B cell (primary cell): Measurements from ENCODE around the gene ARFGAP2. TPM values are rescaled to one million over a fixed set of nuclear protein-coding genes. Genes with fewer than 3 reads are reported as not detected.
"Not testable (repeated sequence)": the region's sequence is repeated elsewhere in the genome, so short reads cannot be mapped to it uniquely, and the experiment has no call there.

Experiments
- ATAC-seq: fragments of 200-7000 bp; cut with Tn5 transposase; one replicate; pipeline ENCODE4 v1.10.0; 2021; ENCODE audit warnings: low read depth, mild to moderate bottlenecking, moderate number of reproducible peaks, moderate library complexity
- CTCF ChIA-PET: fragments of 350-600 bp; sonication (Branson Sonifier 250); formaldehyde crosslinking; loops from one replicate; lab custom pipeline; 2021; ENCODE audit warnings: antibody characterized with exemption, inconsistent platforms; lab: Charles Lee
- POLR2A ChIA-PET: fragments of 350-600 bp; sonication (Branson Sonifier 250); formaldehyde crosslinking; loops from one replicate; lab custom pipeline; 2021; ENCODE audit warnings: antibody characterized with exemption; lab: Charles Lee
- DNase-seq: peaks from one replicate; pipeline ENCODE4 v3.0.0; 2013
- H2AFZ ChIP-seq: 2 replicates; pipeline ENCODE4 v1.6.1; 2012; ENCODE audit warnings: mild to moderate bottlenecking, low read depth, low read length; ENCODE audit not compliant: insufficient read depth, poor library complexity, severe bottlenecking
- H3K27ac ChIP-seq, 2 donors: 1 replicate in 1 of 2; 2 replicates in 1 of 2; pipeline ENCODE4 v1.5.1; 2012 to 2013; ENCODE audit warnings: low read length in 2 of 2, mild to moderate bottlenecking in 2 of 2, moderate library complexity in 1 of 2
- H3K27me3 ChIP-seq, 4 experiments: fragments of 200-600 bp in 1 of 4; sonication (generic) in 1 of 4; replicated peaks in 1 of 4; 1 replicate in 2 of 4; 2 replicates in 2 of 4; pipeline versions ENCODE4 v1.6.1 to v1.7.0; 2013 to 2016; ENCODE audit warnings: low read length in 3 of 4, mild to moderate bottlenecking in 2 of 4, mixed read lengths in 1 of 4, moderate library complexity in 1 of 4; ENCODE audit not compliant: insufficient read depth in 4 of 4, control insufficient read depth in 3 of 4; ENCODE audit errors: control extremely low read depth in 1 of 4
- H3K36me3 ChIP-seq, 2 experiments: replicated peaks in 1 of 2; 1 replicate in 1 of 2; 2 replicates in 1 of 2; pipeline versions ENCODE4 v1.6.1 to v1.7.1; 2013; ENCODE audit warnings: low read length in 1 of 2; ENCODE audit not compliant: insufficient read depth in 2 of 2, control insufficient read depth in 1 of 2; ENCODE audit errors: control extremely low read depth in 1 of 2, extremely low read depth in 1 of 2
- H3K4me1 ChIP-seq, 2 donors: fragments of 200-600 bp in 1 of 2; sonication (generic) in 1 of 2; 1 replicate in 1 of 2; 2 replicates in 1 of 2; pipeline versions ENCODE4 v1.5.1 to v1.6.1; 2013 to 2017; ENCODE audit warnings: low read length in 2 of 2; ENCODE audit not compliant: control insufficient read depth in 2 of 2, insufficient read depth in 2 of 2
- H3K4me2 ChIP-seq: replicated peaks from 2 replicates; pipeline ENCODE3; 2012; ENCODE audit warnings: mild to moderate bottlenecking, low read depth, low read length; ENCODE audit not compliant: poor library complexity, severe bottlenecking
- H3K4me3 ChIP-seq, 5 experiments: fragments of 200-600 bp in 1 of 5; sonication (generic) in 1 of 5; 1 replicate in 3 of 5; 2 replicates in 2 of 5; pipeline versions ENCODE4 v1.5.1 to v1.7.0; 2011 to 2016; ENCODE audit warnings: low read length in 4 of 5, mild to moderate bottlenecking in 4 of 5, low read depth in 2 of 5, control low read depth in 1 of 5, moderate library complexity in 1 of 5; ENCODE audit not compliant: insufficient read depth in 1 of 5; ENCODE audit errors: control extremely low read depth in 1 of 5, extremely low read depth in 1 of 5
- H3K79me2 ChIP-seq: fragments of 200-600 bp; sonication (generic); one replicate; pipeline ENCODE4 v1.6.0; 2016; ENCODE audit warnings: low read length; ENCODE audit not compliant: control insufficient read depth, insufficient read depth
- H3K9ac ChIP-seq: fragments of 200-600 bp; sonication (generic); 2 replicates; pipeline ENCODE4 v1.6.1; 2017; ENCODE audit warnings: mild to moderate bottlenecking, low read length, moderate library complexity
- H3K9me3 ChIP-seq, 3 donors: one replicate each; pipeline versions ENCODE4 v1.6.1 to v1.7.1; 2013; ENCODE audit warnings: low read length in 2 of 3; ENCODE audit not compliant: control insufficient read depth in 2 of 3, insufficient read depth in 1 of 3; ENCODE audit errors: control extremely low read depth in 1 of 3
- H4K20me1 ChIP-seq: 2 replicates; pipeline ENCODE4 v1.6.0; 2012; ENCODE audit warnings: mild to moderate bottlenecking, low read length; ENCODE audit not compliant: insufficient read depth, control insufficient read depth, poor library complexity, severe bottlenecking
- H3K27ac Mint-ChIP-seq: one replicate; pipeline ENCODE4 v1.8.0; 2021; ENCODE audit warnings: mixed read lengths
- H3K27me3 Mint-ChIP-seq: one replicate; pipeline ENCODE4 v1.8.0; 2021; ENCODE audit warnings: mixed read lengths
- H3K4me1 Mint-ChIP-seq: one replicate; pipeline ENCODE4 v1.8.0; 2021; ENCODE audit warnings: mixed read lengths
- H3K4me3 Mint-ChIP-seq: one replicate; pipeline ENCODE4 v1.8.0; 2021; ENCODE audit warnings: mixed read lengths
- H3K9me3 Mint-ChIP-seq: one replicate; pipeline ENCODE4 v1.8.0; 2022; ENCODE audit warnings: mixed read lengths; ENCODE audit not compliant: insufficient read depth
- CTCF ChIP-seq: fragments of 200-600 bp; IDR thresholded peaks from one replicate; pipeline ENCODE4 v1.8.0; 2022; ENCODE audit warnings: antibody characterized with exemption, mild to moderate bottlenecking
- EZH2 ChIP-seq: IDR thresholded peaks from 2 replicates; pipeline ENCODE4 v1.6.1; 2012; ENCODE audit warnings: borderline replicate concordance, low read depth, mild to moderate bottlenecking, moderate library complexity, low read length; ENCODE audit not compliant: insufficient read depth, poor library complexity, severe bottlenecking
- WGBS: methylation state at CpG from one replicate; pipeline ENCODE4 v1.1.5; 2013; ENCODE audit warnings: missing lambda C conversion rate; ENCODE audit not compliant: insufficient coverage; 5-methylcytosine and 5-hydroxymethylcytosine counted together
- intact Hi-C: fragments of 100-400 bp; cut with micrococcal nuclease; formaldehyde crosslinking; loops from one replicate; pipeline ENCODE4 v1.10.0; 2022
- polyA plus RNA-seq: library from polyadenylated mRNA; depleted of rRNA; stranded (reverse); fragments of >200 nt; gene quantifications from 2 replicates; pipeline ENCODE4 v1.2.3, GENCODE V29; 2012
- total RNA-seq, 2 donors: library from RNA; stranded (reverse); fragments of 120-200 nt in 1 of 2; gene quantifications; 1 replicate in 1 of 2; 2 replicates in 1 of 2; pipeline versions ENCODE4 v1.2.3 to v1.2.4, GENCODE V29; 2013 to 2022

The ARFGAP2 gene
- total and polyA plus RNA-seq, 2 donors (not counting 1 experiment from before 2014, with no cell fraction given), result 141 to 200 TPM

- Histone ChIP-seq H3K27me3 (no peaks in the 10 kb centered on the region), H3K9me3 (no peaks in the 10 kb centered on the region), H3K27ac (no peak overlapping the region), H3K36me3 (no peaks in the 10 kb centered on the region), H4K20me1 (no peaks in the 10 kb centered on the region), H3K79me2 (no peaks in the 10 kb centered on the region), H3K4me1 (no peaks in the 10 kb centered on the region), H3K4me3 (no peak overlapping the region), H3K4me2 (no peak overlapping the region), H3K9ac (no peak overlapping the region), H2AFZ (no peak overlapping the region)
- Mint-ChIP-seq H3K27me3 (no peaks in the 10 kb centered on the region), H3K27ac (no peak overlapping the region), H3K9me3 (no peaks in the 10 kb centered on the region), H3K4me3 (no peak overlapping the region), H3K4me1 (no peaks in the 10 kb centered on the region)
- ChIA-PET POLR2A (interaction anchor here (0.6 kb wide), 1 partner anchor 21 kb away, joined by 4 read pairs; no protein-coding TSS in a partner anchor), CTCF (no interaction called here)
- intact Hi-C loops, result no loop called here
- 90% methylated on average over 5 of the region's 6 CpGs for WGBS
- ATAC-seq (no peak), DNase-seq (no peak)
- TF ChIP-seq CTCF, result no peak
- no peak for TF ChIP-seq EZH2
Observed at GRCh38 chr11:47207459-47207858, 30.8 kb upstream of the ARFGAP2 start.

GRCh38 chr11:47206577-47206976 lies 29.9 kb upstream of the ARFGAP2 start:
- H3K9me3 Mint-ChIP-seq, H3K27ac ChIP-seq, H3K36me3 ChIP-seq, H3K4me3 Mint-ChIP-seq, H3K27me3 ChIP-seq, H2AFZ ChIP-seq, DNase-seq, H3K4me1 ChIP-seq, intact Hi-C loops, H3K79me2 ChIP-seq, H3K4me2 ChIP-seq, H3K27me3 Mint-ChIP-seq, H3K4me1 Mint-ChIP-seq, H3K9ac ChIP-seq, H3K4me3 ChIP-seq, H3K27ac Mint-ChIP-seq, ATAC-seq, H3K9me3 ChIP-seq, CTCF ChIA-PET, H4K20me1 ChIP-seq: not testable (repeated sequence)
- 60% methylated on average over 1 of the region's 5 CpGs for whole genome bisulfite sequencing
- POLR2A ChIA-PET, result interaction anchor here (0.6 to 0.7 kb wide), 2 partner anchors 126 to 203 kb away, joined by 6 to 9 read pairs; no protein-coding TSS in a partner anchor
